Liver (tissue), 9 donors: ENCODE results near the gene NCSTN. TPM values are rescaled to one million over a fixed set of nuclear protein-coding genes. Genes with fewer than 3 reads are reported as not detected.
A peak's percentile ranks its signal among the peaks of the same experiment; 100 is the strongest.

Source experiments
- DNase-seq: peaks from one replicate; pipeline ENCODE4 v3.0.0-alpha.2; 2017; ENCODE audit warnings: low spot score
- H3K27ac ChIP-seq, 2 donors: one replicate each; pipeline ENCODE4 v1.7.0; 2013; ENCODE audit warnings: inconsistent platforms in 2 of 2, low read length in 2 of 2, control low read depth in 1 of 2, low read depth in 1 of 2, mild to moderate bottlenecking in 1 of 2
- H3K27me3 ChIP-seq, 4 donors: one replicate each; pipeline versions ENCODE4 v1.6.1 to v1.7.0; 2013; ENCODE audit warnings: low read length in 3 of 4, inconsistent platforms in 1 of 4, mild to moderate bottlenecking in 1 of 4, moderate library complexity in 1 of 4; ENCODE audit not compliant: control insufficient read depth in 4 of 4, insufficient read depth in 4 of 4
- H3K36me3 ChIP-seq, 4 donors: one replicate each; pipeline versions ENCODE4 v1.6.1 to v1.7.0; 2013; ENCODE audit warnings: low read length in 3 of 4, mild to moderate bottlenecking in 3 of 4, low read depth in 1 of 4, moderate library complexity in 1 of 4; ENCODE audit not compliant: control insufficient read depth in 4 of 4, insufficient read depth in 3 of 4
- H3K4me1 ChIP-seq, 4 donors: one replicate each; pipeline versions ENCODE4 v1.6.1 to v1.7.0; 2013; ENCODE audit warnings: low read length in 3 of 4, mild to moderate bottlenecking in 3 of 4, moderate library complexity in 1 of 4; ENCODE audit not compliant: control insufficient read depth in 4 of 4, insufficient read depth in 4 of 4
- H3K4me3 ChIP-seq, 3 donors: one replicate each; pipeline versions ENCODE4 v1.6.1 to v1.7.0; 2013; ENCODE audit warnings: low read length in 3 of 3, control low read depth in 1 of 3, low read depth in 1 of 3, mild to moderate bottlenecking in 1 of 3
- H3K9ac ChIP-seq, 2 donors: one replicate each; pipeline ENCODE4 v1.7.0; 2013; ENCODE audit warnings: low read length in 2 of 2, mild to moderate bottlenecking in 2 of 2, moderate library complexity in 2 of 2, control low read depth in 1 of 2, low read depth in 1 of 2
- H3K9me3 ChIP-seq, 4 donors: one replicate each; pipeline versions ENCODE4 v1.6.1 to v1.7.0; 2013; ENCODE audit warnings: low read length in 3 of 4; ENCODE audit not compliant: control insufficient read depth in 4 of 4
- EGR1 ChIP-seq, 2 donors: IDR thresholded peaks; 2 replicates each; pipeline ENCODE4 v1.6.1; 2016 to 2018; ENCODE audit warnings: antibody characterized with exemption in 2 of 2, low read depth in 2 of 2
- FOXA1 ChIP-seq: IDR thresholded peaks from 2 replicates; pipeline ENCODE4 v1.6.1; 2016; ENCODE audit warnings: antibody characterized with exemption
- FOXA2 ChIP-seq: IDR thresholded peaks from 2 replicates; pipeline ENCODE4 v1.6.1; 2016; ENCODE audit warnings: antibody characterized with exemption
- GABPA ChIP-seq, 2 donors: IDR thresholded peaks in 1 of 2; conservative IDR thresholded peaks in 1 of 2; 2 replicates each; pipeline ENCODE4 v1.6.1; 2016; ENCODE audit warnings: antibody characterized with exemption in 2 of 2, mild to moderate bottlenecking in 1 of 2, moderate library complexity in 1 of 2
- HNF4A ChIP-seq, 2 donors: conservative IDR thresholded peaks; 2 replicates each; pipeline ENCODE4 v1.6.1; 2016; ENCODE audit warnings: antibody characterized with exemption in 2 of 2, mild to moderate bottlenecking in 2 of 2
- HNF4G ChIP-seq: IDR thresholded peaks from 2 replicates; pipeline ENCODE4 v1.6.1; 2016; ENCODE audit warnings: antibody characterized with exemption
- JUND ChIP-seq, 2 donors: IDR thresholded peaks; 2 replicates each; pipeline ENCODE4 v1.6.1; 2016; ENCODE audit warnings: antibody characterized with exemption in 2 of 2
- NR2F2 ChIP-seq: IDR thresholded peaks from 2 replicates; pipeline ENCODE4 v1.6.1; 2016; ENCODE audit warnings: antibody characterized with exemption
- RAD21 ChIP-seq, 2 donors: IDR thresholded peaks; 2 replicates each; pipeline ENCODE4 v1.6.1; 2016; ENCODE audit warnings: antibody characterized with exemption in 2 of 2, mild to moderate bottlenecking in 2 of 2
- RXRA ChIP-seq, 2 donors: IDR thresholded peaks; 2 replicates each; pipeline ENCODE4 v1.6.1; 2017 to 2018; ENCODE audit warnings: antibody characterized with exemption in 2 of 2, mild to moderate bottlenecking in 1 of 2
- TAF1 ChIP-seq: conservative IDR thresholded peaks from 2 replicates; pipeline ENCODE4 v1.6.1; 2016; ENCODE audit warnings: antibody characterized with exemption, mild to moderate bottlenecking
- YY1 ChIP-seq: IDR thresholded peaks from 2 replicates; pipeline ENCODE4 v1.6.1; 2016; ENCODE audit warnings: antibody characterized with exemption, mild to moderate bottlenecking
- WGBS: extraction: QIAGEN DNeasy Blood & Tissue Kit; methylation state at CpG from one replicate; pipeline ENCODE4 v1.1.7; 2013; 5-methylcytosine and 5-hydroxymethylcytosine counted together
- polyA plus RNA-seq, 2 donors: library from polyadenylated mRNA; stranded (reverse) in 1 of 2; unstranded in 1 of 2; fragments of 200-250 nt in 1 of 2; fragments of >200 nt in 1 of 2; fragmentation: Nextera tagmentation in 1 of 2; extraction: Ambion mirVana in 1 of 2; gene quantifications; one replicate each; pipeline versions ENCODE4 v1.2.1 to v1.2.3, GENCODE V29; 2013 to 2015
- total RNA-seq, 2 donors: library from RNA; depleted of rRNA; stranded (reverse); fragments of >200 nt; gene quantifications; one replicate each; pipeline ENCODE4 v1.2.3, GENCODE V29; 2014
- TF ChIP-seq, protein P1 (sequence below): fragments of 150-350 bp; IDR thresholded peaks from 2 replicates; pipeline ENCODE4 v1.5.1; 2017; ENCODE audit warnings: improper control_type of control experiment, low read depth, low read length; ENCODE audit not compliant: missing input control
- TF ChIP-seq, protein P2 (sequence below): IDR thresholded peaks from 2 replicates; pipeline ENCODE4 v1.6.1; 2016; ENCODE audit warnings: antibody characterized with exemption, mild to moderate bottlenecking
- donor health status: healthy.
- donor health status: healthy.
- donor health status: healthy.
- donor health status: healthy.
- donor health status: healthy.

NCSTN gene
- total and polyA plus RNA-seq, 4 donors = 32.2 to 44.6 (median 37.5) TPM

DNA sequence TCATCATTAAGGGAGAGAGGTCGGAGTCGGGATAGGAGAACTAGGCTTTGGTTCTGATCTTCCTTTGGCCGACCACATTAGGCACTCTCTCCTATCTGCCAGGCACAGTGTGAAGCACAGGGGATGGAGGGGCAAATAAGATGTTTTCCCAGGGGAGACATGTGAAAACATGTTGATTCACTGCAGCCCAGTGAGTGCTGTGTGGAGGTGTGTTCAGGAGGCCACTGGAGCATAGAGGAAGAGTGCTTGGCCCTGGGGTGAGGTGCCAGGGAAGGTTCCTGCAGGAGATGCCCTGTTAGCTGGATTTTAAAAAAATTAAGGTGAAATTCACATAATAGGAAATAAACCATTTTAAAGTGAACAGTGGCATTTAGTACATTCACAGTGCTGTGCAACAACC, 60.9 kb downstream of the NCSTN start:
- Histone ChIP-seq H3K27me3 (peaks cover 2 to 7% (median 3%) of the 10 kb centered on the region in 4 donors), H3K36me3 (no peaks in the 10 kb centered on the region), H3K9ac (no peak overlapping the region), H3K27ac (no peak overlapping the region), H3K4me1 (peaks cover 0 to 5% (median 0%) of the 10 kb centered on the region in 4 donors), H3K4me3 (no peak overlapping the region), H3K9me3 (no peaks in the 10 kb centered on the region)
- WGBS = 96% methylated on average over 3 of the region's 3 CpGs
- TF ChIP-seq, protein P1, sequence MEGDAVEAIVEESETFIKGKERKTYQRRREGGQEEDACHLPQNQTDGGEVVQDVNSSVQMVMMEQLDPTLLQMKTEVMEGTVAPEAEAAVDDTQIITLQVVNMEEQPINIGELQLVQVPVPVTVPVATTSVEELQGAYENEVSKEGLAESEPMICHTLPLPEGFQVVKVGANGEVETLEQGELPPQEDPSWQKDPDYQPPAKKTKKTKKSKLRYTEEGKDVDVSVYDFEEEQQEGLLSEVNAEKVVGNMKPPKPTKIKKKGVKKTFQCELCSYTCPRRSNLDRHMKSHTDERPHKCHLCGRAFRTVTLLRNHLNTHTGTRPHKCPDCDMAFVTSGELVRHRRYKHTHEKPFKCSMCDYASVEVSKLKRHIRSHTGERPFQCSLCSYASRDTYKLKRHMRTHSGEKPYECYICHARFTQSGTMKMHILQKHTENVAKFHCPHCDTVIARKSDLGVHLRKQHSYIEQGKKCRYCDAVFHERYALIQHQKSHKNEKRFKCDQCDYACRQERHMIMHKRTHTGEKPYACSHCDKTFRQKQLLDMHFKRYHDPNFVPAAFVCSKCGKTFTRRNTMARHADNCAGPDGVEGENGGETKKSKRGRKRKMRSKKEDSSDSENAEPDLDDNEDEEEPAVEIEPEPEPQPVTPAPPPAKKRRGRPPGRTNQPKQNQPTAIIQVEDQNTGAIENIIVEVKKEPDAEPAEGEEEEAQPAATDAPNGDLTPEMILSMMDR = no peak
- TF ChIP-seq FOXA1 (no peak), YY1 (no peak), EGR1 (IDR thresholded peaks at IDR 0.05; ENCODE audit: low read depth in 2 of 2) (no peak), FOXA2 (no peak), TAF1 (no peak), HNF4A (conservative IDR thresholded peaks at IDR 0.05) (no peak), NR2F2 (no peak), HNF4G (no peak), RXRA (IDR thresholded peaks at IDR 0.05) (no peak)
- TF ChIP-seq, protein P2, sequence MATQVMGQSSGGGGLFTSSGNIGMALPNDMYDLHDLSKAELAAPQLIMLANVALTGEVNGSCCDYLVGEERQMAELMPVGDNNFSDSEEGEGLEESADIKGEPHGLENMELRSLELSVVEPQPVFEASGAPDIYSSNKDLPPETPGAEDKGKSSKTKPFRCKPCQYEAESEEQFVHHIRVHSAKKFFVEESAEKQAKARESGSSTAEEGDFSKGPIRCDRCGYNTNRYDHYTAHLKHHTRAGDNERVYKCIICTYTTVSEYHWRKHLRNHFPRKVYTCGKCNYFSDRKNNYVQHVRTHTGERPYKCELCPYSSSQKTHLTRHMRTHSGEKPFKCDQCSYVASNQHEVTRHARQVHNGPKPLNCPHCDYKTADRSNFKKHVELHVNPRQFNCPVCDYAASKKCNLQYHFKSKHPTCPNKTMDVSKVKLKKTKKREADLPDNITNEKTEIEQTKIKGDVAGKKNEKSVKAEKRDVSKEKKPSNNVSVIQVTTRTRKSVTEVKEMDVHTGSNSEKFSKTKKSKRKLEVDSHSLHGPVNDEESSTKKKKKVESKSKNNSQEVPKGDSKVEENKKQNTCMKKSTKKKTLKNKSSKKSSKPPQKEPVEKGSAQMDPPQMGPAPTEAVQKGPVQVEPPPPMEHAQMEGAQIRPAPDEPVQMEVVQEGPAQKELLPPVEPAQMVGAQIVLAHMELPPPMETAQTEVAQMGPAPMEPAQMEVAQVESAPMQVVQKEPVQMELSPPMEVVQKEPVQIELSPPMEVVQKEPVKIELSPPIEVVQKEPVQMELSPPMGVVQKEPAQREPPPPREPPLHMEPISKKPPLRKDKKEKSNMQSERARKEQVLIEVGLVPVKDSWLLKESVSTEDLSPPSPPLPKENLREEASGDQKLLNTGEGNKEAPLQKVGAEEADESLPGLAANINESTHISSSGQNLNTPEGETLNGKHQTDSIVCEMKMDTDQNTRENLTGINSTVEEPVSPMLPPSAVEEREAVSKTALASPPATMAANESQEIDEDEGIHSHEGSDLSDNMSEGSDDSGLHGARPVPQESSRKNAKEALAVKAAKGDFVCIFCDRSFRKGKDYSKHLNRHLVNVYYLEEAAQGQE = no peak
- DNase-seq = no peak

DNA sequence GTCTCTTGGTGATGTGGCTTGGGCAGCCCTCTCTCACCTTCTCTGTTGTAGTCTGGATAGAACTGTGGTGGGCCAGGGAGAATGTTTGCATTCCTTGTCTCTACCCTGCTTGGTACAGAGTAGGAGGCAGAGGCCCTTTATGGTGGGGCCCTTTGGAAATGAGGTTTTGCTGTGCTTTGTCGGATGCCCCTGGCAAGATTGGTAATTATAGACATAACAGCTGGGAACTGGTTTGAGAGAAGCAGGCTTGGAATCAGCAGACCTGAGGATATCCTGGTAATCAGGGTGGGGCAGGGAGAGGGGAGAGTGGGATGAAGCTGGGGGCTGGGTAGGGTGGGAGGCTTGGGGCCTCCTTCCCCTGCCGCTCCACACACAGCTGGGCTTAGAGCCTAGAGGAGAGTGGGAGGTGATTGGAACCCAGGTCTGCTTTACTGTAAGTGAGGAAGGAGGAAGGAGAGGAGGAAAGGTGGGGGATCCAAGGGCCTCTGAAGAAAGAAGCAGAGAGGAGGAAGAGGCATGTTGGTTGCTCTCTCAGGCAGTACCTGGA, 62.2 kb downstream of the NCSTN start:
- H3K4me1 ChIP-seq = peaks cover 0 to 5% (median 0%) of the 10 kb centered on the region in 4 donors
- 95% methylated on average over 2 of the region's 2 CpGs for WGBS
- H3K27me3 ChIP-seq = peaks cover 2 to 7% (median 3%) of the 10 kb centered on the region in 4 donors
- peak; percentile 17 for DNase-seq
- H3K9me3 ChIP-seq = no peaks in the 10 kb centered on the region
- H3K9ac ChIP-seq = no peak overlapping the region
- TF ChIP-seq TAF1 (no peak), GABPA (IDR thresholded peaks at IDR 0.05 in 1 of 2, conservative IDR thresholded peaks at IDR 0.05 in 1 of 2) (no peak), HNF4A (conservative IDR thresholded peaks at IDR 0.05) (no peak), YY1 (no peak), RAD21 (IDR thresholded peaks at IDR 0.05) (no peak), JUND (IDR thresholded peaks at IDR 0.05) (no peak)
- TF ChIP-seq, protein P2 = no peak
- TF ChIP-seq, protein P1 = no peak
- H3K4me3 ChIP-seq = no peak overlapping the region
- no peak overlapping the region for H3K27ac ChIP-seq
- H3K36me3 ChIP-seq = no peaks in the 10 kb centered on the region
